Kidney (tissue), 14 donors: ENCODE measurements around the gene ETS1. TPM values are rescaled to one million over a fixed set of nuclear protein-coding genes. Genes with fewer than 3 reads are reported as not detected.

Experiments
- DNase-seq, 5 donors: peaks; one replicate each; pipeline ENCODE4 v3.0.0-alpha.2; 2013 to 2020
- FAIRE-seq: peaks from 2 replicates; lab custom pipeline; 2012; peaks lifted over from hg19 to GRCh38; lab: Jason Lieb, UNC
- H3K27ac ChIP-seq, 2 donors: one replicate each; pipeline ENCODE4 v1.7.0; 2013; ENCODE audit warnings: low read depth in 2 of 2, low read length in 2 of 2, inconsistent platforms in 1 of 2
- H3K27me3 ChIP-seq: one replicate; pipeline ENCODE4 v1.7.1; 2013; ENCODE audit warnings: low read length, inconsistent platforms; ENCODE audit not compliant: control insufficient read depth, insufficient read depth
- H3K36me3 ChIP-seq, 3 donors: one replicate each; pipeline versions ENCODE4 v1.7.0 to v1.7.1; 2013; ENCODE audit warnings: low read length in 3 of 3, control low read depth in 1 of 3, inconsistent platforms in 1 of 3; ENCODE audit not compliant: insufficient read depth in 3 of 3, control insufficient read depth in 2 of 3
- H3K4me1 ChIP-seq, 3 donors: one replicate each; pipeline versions ENCODE4 v1.7.0 to v1.7.1; 2013; ENCODE audit warnings: low read length in 3 of 3, inconsistent platforms in 1 of 3, low read depth in 1 of 3; ENCODE audit not compliant: control insufficient read depth in 2 of 3, insufficient read depth in 2 of 3
- H3K4me3 ChIP-seq, 3 donors: one replicate each; pipeline versions ENCODE4 v1.7.0 to v1.8.1; 2013; ENCODE audit warnings: low read length in 3 of 3, control low read depth in 1 of 3, inconsistent platforms in 1 of 3
- H3K9ac ChIP-seq, 3 donors: one replicate each; pipeline versions ENCODE4 v1.7.0 to v1.7.1; 2013; ENCODE audit warnings: low read length in 3 of 3, control low read depth in 1 of 3, inconsistent platforms in 1 of 3
- H3K9me3 ChIP-seq, 3 donors: one replicate each; pipeline versions ENCODE4 v1.7.0 to v1.7.1; 2013; ENCODE audit warnings: low read length in 3 of 3, control low read depth in 1 of 3, inconsistent platforms in 1 of 3; ENCODE audit not compliant: control insufficient read depth in 2 of 3, insufficient read depth in 1 of 3
- CTCF ChIP-seq: IDR thresholded peaks from 3 replicates; pipeline ENCODE4 v1.5.1; 2012; ENCODE audit warnings: mild to moderate bottlenecking, moderate library complexity, borderline replicate concordance; ENCODE audit not compliant: insufficient read depth; ENCODE audit errors: extremely low read depth
- intact Hi-C: fragments of 100-400 bp; cut with DNase I; formaldehyde crosslinking; loops from one replicate; pipeline ENCODE4 v1.11.1; 2022
- polyA plus RNA-seq: library from polyadenylated mRNA; stranded (reverse); fragments of 350-450 nt; fragmentation: Illumina TruSeq; extraction: RNeasy Lipid Tissue Mini Kit (QIAGEN cat#74804); gene quantifications from one replicate; pipeline ENCODE4 v1.2.3, GENCODE V29; 2014; ENCODE audit warnings: low read depth, low replicate concordance; ENCODE audit not compliant: insufficient read depth
- total RNA-seq: library from RNA; stranded (reverse); fragmentation: NEBNext Ultra II Directional; extraction: Animal tissue kit (Norgen Biotek cat#: 25700); gene quantifications from one replicate; pipeline ENCODE4 v1.2.1, GENCODE V29; 2021
- donor health status: control.
- donor health status: control.
- donor health status: control.
- donor health status: control.
- donor health status: control.
- donor health status: DM: yes; HTN: yes; CAD: no.
- donor health status: Normal renal cell carcinoma (clear cell type).

Gene ETS1
- total and polyA plus RNA-seq, 2 donors from 2014 or later: 23.5 to 124 TPM

- intact Hi-C loops: no loop called here
- DNase-seq: peak in 3 of 5 donors; percentile 56 to 72 (median 57)
- Histone ChIP-seq H3K9ac (no peak overlapping the region), H3K9me3 (no peaks in the 10 kb centered on the region), H3K27me3 (no peaks in the 10 kb centered on the region), H3K36me3 (no peaks in the 10 kb centered on the region), H3K4me3 (no peak overlapping the region), H3K4me1 (peaks cover 0 to 6% (median 2%) of the 10 kb centered on the region in 3 donors), H3K27ac (no peak overlapping the region)
- TF ChIP-seq CTCF: no peak
- no peak for FAIRE-seq
These were observed 33.1 kb upstream of the ETS1 start for GRCh38 chr11:128620309-128621100.

GRCh38 chr11:128619540-128620308 is 32.4 kb upstream of the ETS1 start:
- no peak for TF ChIP-seq CTCF
- FAIRE-seq (no peak), DNase-seq (no peak)
- Histone ChIP-seq H3K27ac (no peak overlapping the region), H3K36me3 (no peaks in the 10 kb centered on the region), H3K4me3 (no peak overlapping the region), H3K4me1 (peaks cover 0 to 6% (median 2%) of the 10 kb centered on the region in 3 donors), H3K9ac (no peak overlapping the region), H3K9me3 (no peaks in the 10 kb centered on the region), H3K27me3 (no peaks in the 10 kb centered on the region)
- intact Hi-C loops: no loop called here

GRCh38 chr11:128619007-128619406 is 31.6 kb upstream of the ETS1 start:
- intact Hi-C loops: no loop called here
- H3K9me3 ChIP-seq: no peaks in the 10 kb centered on the region
- DNase-seq: no peak
- no peak overlapping the region for H3K9ac ChIP-seq
- no peaks in the 10 kb centered on the region for H3K36me3 ChIP-seq
- TF ChIP-seq CTCF: no peak
- H3K4me1 ChIP-seq: peaks cover 0 to 6% (median 2%) of the 10 kb centered on the region in 3 donors
- no peak for FAIRE-seq
- no peak overlapping the region for H3K27ac ChIP-seq
- no peak overlapping the region for H3K4me3 ChIP-seq
- H3K27me3 ChIP-seq: no peaks in the 10 kb centered on the region
